RPMI8226 (cell line): Measurements from ENCODE around the gene ADGRD2.

Source experiments
- DNase-seq: peaks from one replicate; pipeline ENCODE4 v3.0.0-alpha.2; 2015

ADGRD2 gene

DNA sequence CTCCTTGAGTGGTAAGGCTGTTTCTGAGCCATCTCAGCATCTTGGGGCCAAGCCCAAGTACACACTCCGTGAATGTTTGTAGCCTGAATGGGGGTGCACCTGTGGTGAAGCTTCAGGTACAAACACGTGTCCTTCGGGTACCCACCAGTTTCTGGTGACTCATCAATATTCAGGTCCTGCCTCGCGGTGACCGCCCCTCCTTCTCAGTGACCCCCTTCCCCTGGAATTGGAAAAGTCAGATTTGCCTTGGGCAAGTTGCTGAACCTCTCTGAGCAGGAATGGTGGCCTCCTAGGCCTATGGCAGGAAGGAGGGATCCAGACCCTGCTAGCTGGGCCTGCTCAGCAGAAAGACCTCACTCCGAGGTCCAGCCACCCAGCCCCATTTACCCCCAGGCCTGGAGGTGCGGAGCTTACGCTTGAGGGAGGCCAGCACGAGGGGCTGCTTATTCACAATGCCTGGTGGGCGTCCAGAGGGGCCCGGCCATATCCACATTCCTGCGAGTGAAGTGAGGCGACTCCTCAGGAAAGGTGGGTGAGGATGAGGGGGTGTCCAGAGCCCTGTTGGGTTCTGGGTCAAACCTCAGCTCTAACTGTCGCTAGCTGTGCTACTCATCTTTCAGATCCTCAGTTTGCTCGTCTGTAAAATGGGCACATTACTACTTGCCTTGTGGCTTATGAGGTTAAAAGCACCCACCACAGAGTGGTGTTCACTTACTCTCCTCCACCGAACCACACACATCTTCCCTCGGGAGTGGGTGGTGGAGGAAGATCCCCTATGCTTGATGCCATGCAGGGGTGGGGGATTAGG lies 7.0 kb downstream of the ADGRD2 start:
- no peak for DNase-seq

DNA sequence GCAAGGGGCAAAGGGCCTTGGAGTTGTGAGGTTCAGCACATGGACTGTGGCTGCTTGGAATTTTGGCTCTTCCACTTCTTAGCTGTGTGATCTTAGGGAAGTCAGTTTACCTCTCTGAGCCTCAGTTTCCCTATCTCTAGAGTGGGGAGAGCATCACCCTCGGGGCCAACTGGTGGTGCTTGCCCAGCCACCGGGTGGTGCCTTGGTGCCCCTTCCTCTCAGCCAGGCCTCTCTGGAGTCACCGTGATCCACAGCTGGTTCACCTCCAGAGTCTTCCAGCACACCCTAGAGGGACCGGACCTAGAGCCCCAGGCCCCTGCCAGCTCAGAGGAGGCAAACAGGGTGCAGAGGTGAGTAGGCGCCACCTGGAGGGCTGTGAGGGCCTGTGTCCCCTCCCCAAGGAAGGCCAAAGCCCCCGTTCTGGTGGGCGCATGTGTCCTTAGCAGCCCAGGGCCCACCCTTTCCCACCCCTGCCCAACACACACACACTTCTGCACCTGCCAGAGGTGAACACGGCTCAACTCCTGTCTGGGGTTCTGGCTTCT lies 7.7 kb downstream of the ADGRD2 start:
- DNase-seq = no peak

GRCh38 chr9:124458441-124458840 lies 8.2 kb downstream of the ADGRD2 start:
- no peak for DNase-seq

DNA sequence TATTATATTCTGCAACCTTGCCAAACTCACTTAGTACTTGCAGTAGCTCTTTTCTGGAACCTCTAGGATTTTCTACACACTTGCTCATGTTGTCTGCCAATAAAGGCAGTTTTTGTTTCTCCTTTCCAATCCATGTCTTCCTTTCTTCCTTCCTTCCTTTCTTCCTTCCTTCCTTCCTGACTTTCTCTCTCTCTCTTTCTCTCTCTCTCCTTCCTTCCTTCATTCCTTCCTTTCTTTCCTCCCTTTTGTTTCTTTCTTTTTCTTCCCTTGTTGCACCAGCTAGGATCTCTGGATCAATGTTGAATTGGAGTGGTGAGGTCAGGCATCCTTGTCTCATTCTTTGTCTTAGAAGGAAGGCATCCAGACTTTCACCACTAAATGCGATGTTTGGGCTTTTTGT lies 12.5 kb downstream of the ADGRD2 start:
- DNase-seq = no peak

DNA sequence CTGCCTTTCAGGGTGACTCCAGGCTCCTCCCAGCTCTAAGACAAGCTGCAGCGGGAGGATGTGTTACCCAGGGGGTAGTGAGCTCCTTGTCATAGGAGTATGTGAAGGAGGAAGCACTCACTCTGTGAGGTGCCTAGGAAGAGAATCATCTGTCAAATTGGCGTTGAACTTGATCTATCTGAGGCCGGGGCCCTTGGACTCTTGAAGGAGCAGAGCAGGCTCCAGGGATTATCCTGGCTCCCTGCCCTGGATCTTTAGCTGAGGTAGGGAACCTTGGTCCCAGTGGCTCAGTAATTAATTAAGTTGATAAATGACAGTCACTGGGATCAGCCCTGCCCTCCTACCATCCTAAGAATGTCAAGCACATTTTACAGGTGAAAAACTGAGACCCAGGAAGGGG lies 15.5 kb downstream of the ADGRD2 start:
- no peak for DNase-seq

DNA sequence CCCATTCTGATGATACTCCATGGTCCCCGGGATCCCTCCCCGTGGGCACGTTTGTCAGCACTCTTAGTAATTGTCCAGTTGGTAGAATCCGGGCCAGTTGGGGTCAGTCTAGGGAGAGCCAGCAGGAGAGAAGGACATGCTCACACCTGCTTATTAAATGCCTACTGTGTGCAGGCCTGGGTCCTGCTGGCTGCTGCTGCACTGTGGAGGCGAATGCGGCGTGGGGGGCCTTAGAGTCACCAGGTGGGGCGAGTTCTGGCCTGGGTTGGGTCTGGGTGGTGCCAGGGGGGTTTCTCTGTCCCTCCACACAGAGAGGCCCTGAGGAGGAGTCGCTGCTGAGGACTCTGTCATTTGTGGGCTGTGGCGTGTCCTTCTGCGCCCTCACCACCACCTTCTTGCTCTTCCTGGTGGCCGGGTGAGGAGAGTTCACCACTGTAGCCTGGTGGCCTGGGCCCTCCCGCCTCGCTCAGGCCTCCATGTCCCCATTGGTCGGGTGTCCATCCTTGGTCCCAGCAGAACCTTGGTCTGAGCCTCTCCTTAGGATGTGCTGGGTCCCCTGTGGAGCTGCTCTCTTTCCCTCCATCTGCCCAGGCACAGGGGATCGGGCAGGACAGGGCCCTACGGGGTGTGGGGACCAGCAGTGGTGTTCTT lies 17.3 kb downstream of the ADGRD2 start:
- no peak for DNase-seq

- DNase-seq = peak; percentile 77
Measured at GRCh38 chr9:124468061-124468740, 17.9 kb downstream of the ADGRD2 start.

GRCh38 chr9:124469011-124469832 lies 19.0 kb downstream of the ADGRD2 start:
- DNase-seq = no peak

DNA sequence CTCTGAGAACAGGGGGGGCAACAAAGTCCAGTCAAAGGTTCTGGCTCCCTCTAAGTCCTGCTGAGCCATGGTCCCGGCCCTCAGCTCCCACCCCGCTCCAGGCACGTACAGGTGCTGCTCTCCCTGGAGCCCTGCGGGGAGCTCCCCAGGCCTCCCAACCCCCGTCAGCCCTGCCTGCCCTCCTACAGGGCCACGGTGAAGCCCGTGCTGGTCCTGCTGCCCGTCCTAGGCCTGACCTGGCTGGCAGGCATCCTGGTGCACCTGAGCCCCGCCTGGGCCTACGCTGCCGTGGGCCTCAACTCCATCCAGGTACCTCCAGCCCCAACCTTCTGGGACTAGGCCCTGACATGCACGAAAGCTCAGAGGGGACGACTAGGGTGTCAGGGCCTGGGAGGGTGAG lies 20.1 kb downstream of the ADGRD2 start:
- DNase-seq = no peak

DNA sequence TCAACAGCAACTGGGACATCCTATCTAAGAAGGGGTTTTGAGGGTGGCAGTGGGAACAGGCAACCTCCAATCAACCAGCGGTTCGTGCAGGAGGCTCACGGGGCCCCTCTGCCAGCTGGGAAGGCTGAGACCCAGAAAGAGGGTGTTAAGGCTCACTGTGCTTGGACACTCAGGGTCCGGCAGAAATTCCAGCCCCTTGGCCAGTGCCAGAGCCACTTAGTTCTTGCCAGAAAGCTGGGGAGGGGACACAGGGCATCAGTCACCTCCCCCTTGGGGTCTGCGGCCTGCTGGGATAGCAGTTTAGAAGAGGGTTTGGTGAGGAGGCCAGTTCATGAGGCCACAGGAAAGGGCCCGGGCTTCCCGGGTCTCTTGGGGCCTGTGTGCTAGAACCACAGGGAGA lies 20.5 kb downstream of the ADGRD2 start:
- DNase-seq = no peak

- no peak for DNase-seq
Measured at GRCh38 chr9:124471761-124472160, 21.5 kb downstream of the ADGRD2 start.

GRCh38 chr9:124472770-124473169 lies 22.5 kb downstream of the ADGRD2 start:
- no peak for DNase-seq

- DNase-seq = no peak
Measured at GRCh38 chr9:124473310-124473709, 23.1 kb downstream of the ADGRD2 start.

DNA sequence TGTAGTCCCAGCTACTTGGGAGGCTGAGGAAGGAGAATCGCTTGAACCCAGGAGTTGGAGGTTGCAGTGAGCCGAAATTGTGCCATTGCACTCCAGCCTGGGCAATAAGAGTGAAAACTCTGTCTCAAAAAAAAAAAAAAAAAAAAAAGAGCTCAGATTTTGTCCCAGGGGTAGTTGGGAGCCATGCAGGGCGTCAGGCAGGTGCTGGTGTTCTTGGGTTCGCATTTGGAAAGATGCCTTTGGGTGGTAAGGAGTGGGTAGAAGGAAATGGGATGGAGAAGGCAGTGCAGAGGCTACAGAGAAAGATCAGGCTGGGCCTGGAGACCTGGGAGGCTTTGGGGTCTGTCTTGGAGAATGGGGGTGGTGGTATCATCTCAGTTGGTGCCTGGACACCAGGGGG lies 23.9 kb downstream of the ADGRD2 start:
- no peak for DNase-seq

DNA sequence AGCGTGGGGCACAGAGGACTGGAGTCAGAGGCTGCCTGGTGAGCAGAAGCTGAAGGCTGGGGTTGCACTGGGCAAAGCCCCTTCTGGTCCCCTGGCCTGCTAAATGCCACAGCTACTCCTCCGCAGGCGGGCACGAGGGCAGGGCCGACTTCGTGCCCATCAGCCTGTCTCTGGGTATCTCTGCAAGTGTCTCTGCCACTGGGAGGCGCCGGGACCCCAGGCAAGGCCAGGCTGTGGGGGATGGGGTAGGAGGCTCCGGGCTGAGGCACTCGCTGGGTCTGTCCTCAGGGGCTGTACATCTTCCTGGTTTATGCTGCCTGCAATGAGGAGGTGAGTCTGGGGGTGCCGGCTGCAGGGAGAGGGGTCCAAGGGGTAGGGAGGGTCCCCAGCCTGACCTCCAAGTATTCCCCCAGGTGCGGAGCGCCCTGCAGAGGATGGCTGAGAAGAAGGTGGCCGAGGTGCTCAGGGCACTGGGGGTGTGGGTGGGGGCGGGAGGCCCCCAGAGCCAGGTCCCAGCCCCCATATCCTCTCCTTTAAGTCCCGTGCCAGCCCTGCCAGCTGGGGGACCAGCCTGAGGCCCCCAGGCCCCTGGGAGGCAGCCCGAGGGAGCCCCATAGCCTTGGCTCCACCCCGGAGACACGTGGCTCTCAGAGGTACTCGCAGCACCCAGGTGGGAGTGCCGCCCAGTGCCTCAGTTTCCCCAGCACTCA lies 25.1 kb downstream of the ADGRD2 start:
- no peak for DNase-seq

- no peak for DNase-seq
Measured at GRCh38 chr9:124475868-124476690, 25.8 kb downstream of the ADGRD2 start.

DNA sequence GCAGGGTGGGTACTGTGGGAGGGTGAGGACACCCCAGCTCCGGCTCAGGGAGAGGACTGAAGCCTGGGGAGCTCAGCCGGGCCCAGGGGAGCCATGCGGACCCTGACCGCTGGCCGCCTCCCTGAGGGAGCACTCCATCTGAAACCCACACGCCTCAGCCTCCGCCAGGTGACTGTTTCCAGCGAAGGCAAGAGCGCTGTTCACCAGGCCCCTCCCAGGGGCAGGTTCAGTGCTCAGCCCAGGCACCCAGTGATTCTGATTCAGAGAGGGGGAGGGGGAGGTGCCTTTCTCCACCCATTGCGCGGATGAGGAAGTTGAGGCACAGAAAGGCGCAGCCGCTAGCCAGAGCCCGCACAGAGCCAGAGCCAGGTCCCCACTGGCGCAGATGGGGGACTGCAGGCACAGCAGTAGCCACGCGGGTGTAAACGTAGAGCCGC lies 27.0 kb downstream of the ADGRD2 start:
- DNase-seq = peak; percentile 50

DNA sequence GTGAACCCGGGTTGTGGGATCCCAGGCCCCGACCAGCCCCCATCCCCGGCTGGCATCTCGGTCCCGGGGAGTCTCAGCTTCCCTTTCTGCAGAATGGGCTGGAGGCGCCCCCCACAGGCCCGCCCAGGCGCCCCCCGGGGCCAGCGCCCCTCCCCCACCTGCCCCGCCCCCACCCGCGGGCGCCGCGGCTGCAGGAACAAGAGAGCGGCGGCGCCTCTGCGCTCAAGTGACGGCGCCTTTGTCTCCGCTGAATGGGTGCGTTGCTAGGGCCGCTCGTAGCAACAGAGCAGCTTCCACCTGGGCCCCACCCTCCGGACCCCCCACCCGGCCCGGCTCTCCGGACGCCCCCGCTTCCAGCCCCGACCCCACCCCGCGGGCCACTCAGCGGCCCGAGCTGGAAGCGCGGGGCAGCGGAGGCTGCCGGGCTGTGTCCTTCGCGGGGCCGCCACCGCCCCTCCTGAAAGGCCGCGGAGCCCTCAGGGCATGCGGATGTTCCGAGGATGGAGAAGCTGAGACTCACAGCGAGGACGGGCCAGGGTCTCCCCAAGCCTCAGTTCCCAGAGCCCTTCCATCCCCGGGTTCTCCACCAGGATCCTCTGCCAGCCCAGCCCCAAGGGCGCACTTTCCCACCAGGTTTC lies 27.5 kb downstream of the ADGRD2 start:
- no peak for DNase-seq

- no peak for DNase-seq
Measured at GRCh38 chr9:124478354-124478753, 28.1 kb downstream of the ADGRD2 start.

GRCh38 chr9:124479371-124479770 lies 29.1 kb downstream of the ADGRD2 start:
- DNase-seq = no peak
